K562 (cell line): ENCODE data around the gene GAB2. TPM values are rescaled to one million over a fixed set of nuclear protein-coding genes. Genes with fewer than 3 reads are reported as not detected.

Experiments
- DPF2 ChIP-seq: fragments of 450-650 bp; IDR thresholded peaks from 2 replicates; pipeline ENCODE4 v1.6.1; 2016
- ESRRA ChIP-seq: fragments of 450-650 bp; IDR thresholded peaks from 2 replicates; pipeline ENCODE4 v1.6.1; 2014; ENCODE audit warnings: low read depth, mild to moderate bottlenecking, moderate library complexity, borderline replicate concordance
- GATAD2B ChIP-seq: fragments of 450-650 bp; IDR thresholded peaks from 2 replicates; pipeline ENCODE4 v1.6.1; 2017; ENCODE audit warnings: mild to moderate bottlenecking, borderline replicate concordance
- HDAC6 ChIP-seq: IDR thresholded peaks from 2 replicates; pipeline ENCODE4 v1.6.1; 2012; ENCODE audit warnings: low read depth, mild to moderate bottlenecking, control low read depth, inconsistent platforms, low read length, moderate library complexity
- HDAC8 ChIP-seq: fragments of 450-650 bp; IDR thresholded peaks from 2 replicates; pipeline ENCODE4 v1.6.1; 2016; ENCODE audit warnings: mild to moderate bottlenecking, missing genetic modification characterization, moderate library complexity, missing compliant biosample characterization
- KAT7 ChIP-seq: sonication (generic); formaldehyde crosslinking; IDR thresholded peaks from 2 replicates; pipeline ENCODE4 v1.8.0; 2022; ENCODE audit warnings: missing genetic modification reagents, mild to moderate bottlenecking, borderline replicate concordance
- KDM1A ChIP-seq, 2 experiments: fragments of 450-650 bp; IDR thresholded peaks; 2 replicates each; pipeline ENCODE4 v1.6.1; 2016; ENCODE audit warnings: mild to moderate bottlenecking in 2 of 2
- KLF1 ChIP-seq: fragments of 450-650 bp; IDR thresholded peaks from 2 replicates; pipeline ENCODE4 v1.6.1; 2016; ENCODE audit warnings: missing genetic modification characterization, missing compliant biosample characterization
- MECOM ChIP-seq: fragments of 250-450 bp; sonication (Bioruptor Pico); IDR thresholded peaks from 2 replicates; pipeline ENCODE4 v1.8.0; 2022; ENCODE audit warnings: inconsistent platforms
- MIER1 ChIP-seq: fragments of 450-650 bp; IDR thresholded peaks from 2 replicates; pipeline ENCODE4 v1.6.1; 2016; ENCODE audit warnings: antibody characterized with exemption, mild to moderate bottlenecking, low read depth
- NBN ChIP-seq: fragments of 450-650 bp; IDR thresholded peaks from 2 replicates; pipeline ENCODE4 v1.6.1; 2016; ENCODE audit warnings: low read depth, mild to moderate bottlenecking
- NCOR1 ChIP-seq: fragments of 450-650 bp; IDR thresholded peaks from 2 replicates; pipeline ENCODE4 v1.6.1; 2016; ENCODE audit warnings: mild to moderate bottlenecking, moderate library complexity
- RFX5 ChIP-seq: IDR thresholded peaks from 2 replicates; pipeline ENCODE4 v1.6.1; 2011; ENCODE audit warnings: low read depth, mild to moderate bottlenecking, improper control_type of control experiment, low read length
- SMARCE1 ChIP-seq: fragments of 450-650 bp; IDR thresholded peaks from 2 replicates; pipeline ENCODE4 v1.7.1; 2016; ENCODE audit warnings: mild to moderate bottlenecking
- SNAPC5 ChIP-seq: fragments of 250-450 bp; sonication (Bioruptor Pico); IDR thresholded peaks from 2 replicates; pipeline ENCODE4 v1.8.0; 2021; ENCODE audit warnings: moderate library complexity, mild to moderate bottlenecking, inconsistent platforms
- SNIP1 ChIP-seq: fragments of 450-650 bp; IDR thresholded peaks from 2 replicates; pipeline ENCODE4 v1.7.1; 2017; ENCODE audit warnings: low read depth, mild to moderate bottlenecking
- SRF ChIP-seq, 2 experiments: fragments of 250-450, 450-650 bp in 1 of 2; sonication (Bioruptor Pico) in 1 of 2; sonication (generic) in 1 of 2; formaldehyde crosslinking; IDR thresholded peaks; 2 replicates each; pipeline versions ENCODE4 v1.5.0 to v1.5.1; 2020 to 2022; ENCODE audit warnings: mild to moderate bottlenecking in 1 of 2, missing genetic modification reagents in 1 of 2
- ZBTB34 ChIP-seq: fragments of 250-450 bp; sonication (Bioruptor Pico); IDR thresholded peaks from 2 replicates; pipeline ENCODE4 v1.8.0; 2021; ENCODE audit warnings: mild to moderate bottlenecking, moderate library complexity
- ZNF146 ChIP-seq: IDR thresholded peaks from one replicate; pipeline ENCODE4 v1.6.1; 2018; ENCODE audit warnings: missing compliant biosample characterization; ENCODE audit not compliant: unreplicated experiment
- ZNF384 ChIP-seq: IDR thresholded peaks from 2 replicates; pipeline ENCODE4 v1.6.1; 2012; ENCODE audit warnings: low read depth, low read length, improper control_type of control experiment
- ZNF583 ChIP-seq: fragments of 250-450 bp; sonication (Bioruptor Pico); IDR thresholded peaks from 2 replicates; pipeline ENCODE4 v1.4.0; 2020
- ZNF75A ChIP-seq: fragments of 450-650 bp; formaldehyde crosslinking; IDR thresholded peaks from 2 replicates; pipeline ENCODE4 v1.4.0; 2020; ENCODE audit warnings: mild to moderate bottlenecking
- polyA plus RNA-seq, 8 experiments: library from polyadenylated mRNA; depleted of rRNA in 4 of 8; stranded (reverse) in 5 of 8; unstranded in 3 of 8; fragments of >200 nt; fragmentation: Nextera tagmentation in 2 of 8; fragmentation: Illumina TruSeq in 1 of 8; extraction: Ambion mirVana in 2 of 8; extraction: Trizol in 1 of 8; gene quantifications; 2 replicates each; pipeline versions ENCODE4 v1.2.1 to v1.2.3, GENCODE V29; 2011 to 2014; ENCODE audit warnings: inconsistent platforms in 1 of 8, missing spikeins in 1 of 8
- total RNA-seq, 7 experiments: library from RNA; depleted of rRNA in 6 of 7; stranded (reverse); fragments of >200 nt in 6 of 7; fragmentation: Illumina TruSeq in 2 of 7; extraction: Trizol in 2 of 7; gene quantifications; 2 replicates each; pipeline versions ENCODE4 v1.2.1 to v1.2.3, GENCODE V29; 2011 to 2021; ENCODE audit warnings: low replicate concordance in 1 of 7
- TF ChIP-seq, protein P1 (sequence below): fragments of 450-650 bp; formaldehyde crosslinking; IDR thresholded peaks from 2 replicates; pipeline ENCODE4 v1.4.0; 2020; ENCODE audit warnings: mild to moderate bottlenecking, moderate library complexity
- TF ChIP-seq, protein P2 (sequence below), 2 experiments: fragments of 450-650 bp in 1 of 2; IDR thresholded peaks; 2 replicates each; pipeline ENCODE4 v1.6.1; 2011 to 2017; ENCODE audit warnings: low read depth in 2 of 2, antibody characterized with exemption in 1 of 2, borderline replicate concordance in 1 of 2, low read length in 1 of 2, mild to moderate bottlenecking in 1 of 2, mixed read lengths in 1 of 2; ENCODE audit not compliant: control insufficient read depth in 1 of 2

The GAB2 gene
- total and polyA plus RNA-seq, 9 of the 15 experiments (the other 6 are each of a cell fraction or from before 2014, with no cell fraction given): 2.3 to 35.2 (median 16.1) TPM

GRCh38 chr11:78351979-78352841, 65.4 kb downstream of the GAB2 start (continued):
- TF ChIP-seq, protein P1, sequence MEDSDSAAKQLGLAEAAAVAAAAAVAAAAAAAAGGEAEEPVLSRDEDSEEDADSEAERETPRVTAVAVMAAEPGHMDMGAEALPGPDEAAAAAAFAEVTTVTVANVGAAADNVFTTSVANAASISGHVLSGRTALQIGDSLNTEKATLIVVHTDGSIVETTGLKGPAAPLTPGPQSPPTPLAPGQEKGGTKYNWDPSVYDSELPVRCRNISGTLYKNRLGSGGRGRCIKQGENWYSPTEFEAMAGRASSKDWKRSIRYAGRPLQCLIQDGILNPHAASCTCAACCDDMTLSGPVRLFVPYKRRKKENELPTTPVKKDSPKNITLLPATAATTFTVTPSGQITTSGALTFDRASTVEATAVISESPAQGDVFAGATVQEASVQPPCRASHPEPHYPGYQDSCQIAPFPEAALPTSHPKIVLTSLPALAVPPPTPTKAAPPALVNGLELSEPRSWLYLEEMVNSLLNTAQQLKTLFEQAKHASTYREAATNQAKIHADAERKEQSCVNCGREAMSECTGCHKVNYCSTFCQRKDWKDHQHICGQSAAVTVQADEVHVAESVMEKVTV (CRISPR knock-in tag): no peak
- TF ChIP-seq RFX5 (no peak), ZBTB34 (CRISPR knock-in tag) (no peak), SMARCE1 (peak; percentile 40; the same call in 1 of the 2 replicates), HDAC6 (no peak), NBN (peak; percentile 85), HDAC8 (tag) (no peak), MIER1 (no peak), ZNF384 (no peak), KDM1A (IDR thresholded peaks at IDR 0.05) (peak; percentile 11 to 32; a peak in 1 of 4 replicates), KLF1 (tag) (no peak), KAT7 (CRISPR knock-in tag) (no peak), DPF2 (peak; percentile 55), ZNF146 (no peak), SNIP1 (no peak), ZNF75A (no peak), SNAPC5 (no peak), MECOM (CRISPR knock-in tag) (no peak), GATAD2B (no peak), ZNF583 (CRISPR knock-in tag) (0 out of 2 replicates have a peak, but pooled peaks have one; percentile 28), SRF (CRISPR knock-in tag; IDR thresholded peaks at IDR 0.05) (no peak), ESRRA (peak; percentile 27; the same call in 1 of the 2 replicates), NCOR1 (no peak; the same call in 1 of the 2 replicates)
- TF ChIP-seq, protein P2, sequence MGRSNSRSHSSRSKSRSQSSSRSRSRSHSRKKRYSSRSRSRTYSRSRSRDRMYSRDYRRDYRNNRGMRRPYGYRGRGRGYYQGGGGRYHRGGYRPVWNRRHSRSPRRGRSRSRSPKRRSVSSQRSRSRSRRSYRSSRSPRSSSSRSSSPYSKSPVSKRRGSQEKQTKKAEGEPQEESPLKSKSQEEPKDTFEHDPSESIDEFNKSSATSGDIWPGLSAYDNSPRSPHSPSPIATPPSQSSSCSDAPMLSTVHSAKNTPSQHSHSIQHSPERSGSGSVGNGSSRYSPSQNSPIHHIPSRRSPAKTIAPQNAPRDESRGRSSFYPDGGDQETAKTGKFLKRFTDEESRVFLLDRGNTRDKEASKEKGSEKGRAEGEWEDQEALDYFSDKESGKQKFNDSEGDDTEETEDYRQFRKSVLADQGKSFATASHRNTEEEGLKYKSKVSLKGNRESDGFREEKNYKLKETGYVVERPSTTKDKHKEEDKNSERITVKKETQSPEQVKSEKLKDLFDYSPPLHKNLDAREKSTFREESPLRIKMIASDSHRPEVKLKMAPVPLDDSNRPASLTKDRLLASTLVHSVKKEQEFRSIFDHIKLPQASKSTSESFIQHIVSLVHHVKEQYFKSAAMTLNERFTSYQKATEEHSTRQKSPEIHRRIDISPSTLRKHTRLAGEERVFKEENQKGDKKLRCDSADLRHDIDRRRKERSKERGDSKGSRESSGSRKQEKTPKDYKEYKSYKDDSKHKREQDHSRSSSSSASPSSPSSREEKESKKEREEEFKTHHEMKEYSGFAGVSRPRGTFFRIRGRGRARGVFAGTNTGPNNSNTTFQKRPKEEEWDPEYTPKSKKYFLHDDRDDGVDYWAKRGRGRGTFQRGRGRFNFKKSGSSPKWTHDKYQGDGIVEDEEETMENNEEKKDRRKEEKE (IDR thresholded peaks at IDR 0.05; ENCODE audit: borderline replicate concordance in 1 of 2, control insufficient read depth in 1 of 2, low read depth in 2 of 2, low read length in 1 of 2): no peak
